GM23338 (cell line): Measurements from ENCODE around the gene BAIAP2. TPM values are rescaled to one million over a fixed set of nuclear protein-coding genes. Genes with fewer than 3 reads are reported as not detected.

Experiments used
- ATAC-seq: fragments of 200-7000 bp; cut with Tn5 transposase; 3 replicates; pipeline ENCODE4 v1.9.1; 2020
- DNase-seq: peaks from one replicate; pipeline ENCODE4 v3.0.0-alpha.2; 2015; ENCODE audit warnings: low spot score
- H2AFZ ChIP-seq: fragments of 200-600 bp; sonication (generic); 2 replicates; pipeline ENCODE4 v1.8.0; 2016; ENCODE audit warnings: antibody characterized with exemption, mild to moderate bottlenecking, moderate library complexity
- H3F3A ChIP-seq: fragments of 200-600 bp; sonication (generic); replicated peaks from 2 replicates; pipeline ENCODE4 v1.8.0; 2017; ENCODE audit warnings: antibody characterized with exemption, mixed run types, low read depth
- H3K27ac ChIP-seq: fragments of 200-600 bp; sonication (generic); 2 replicates; pipeline ENCODE4 v1.6.1; 2016; ENCODE audit warnings: low read depth
- H3K27me3 ChIP-seq: fragments of 200-600 bp; sonication (generic); 2 replicates; pipeline ENCODE4 v1.8.0; 2016; ENCODE audit warnings: mild to moderate bottlenecking, mixed run types, moderate library complexity; ENCODE audit not compliant: insufficient read depth
- H3K36me3 ChIP-seq: fragments of 200-600 bp; sonication (generic); 2 replicates; pipeline ENCODE4 v1.8.0; 2016; ENCODE audit warnings: mild to moderate bottlenecking; ENCODE audit not compliant: insufficient read depth
- H3K4me1 ChIP-seq: fragments of 200-600 bp; sonication (generic); 2 replicates; pipeline ENCODE4 v1.8.0; 2016; ENCODE audit warnings: mild to moderate bottlenecking, moderate library complexity; ENCODE audit not compliant: insufficient read depth
- H3K4me2 ChIP-seq: fragments of 200-600 bp; sonication (generic); 2 replicates; pipeline ENCODE4 v1.7.1; 2017; ENCODE audit warnings: mixed run types
- H3K4me3 ChIP-seq: fragments of 200-600 bp; sonication (generic); 2 replicates; pipeline ENCODE4 v1.6.1; 2016; ENCODE audit warnings: mixed run types
- H3K79me2 ChIP-seq: fragments of 200-600 bp; sonication (generic); replicated peaks from 2 replicates; pipeline ENCODE4 v1.8.0; 2017; ENCODE audit warnings: mild to moderate bottlenecking; ENCODE audit not compliant: insufficient read depth
- H3K9me2 ChIP-seq: fragments of 200-600 bp; sonication (generic); 2 replicates; pipeline ENCODE4 v1.8.0; 2017; ENCODE audit not compliant: insufficient read depth
- H4K20me1 ChIP-seq: fragments of 200-600 bp; sonication (generic); replicated peaks from 2 replicates; pipeline ENCODE4 v1.8.0; 2017; ENCODE audit warnings: mild to moderate bottlenecking; ENCODE audit not compliant: insufficient read depth
- H3K27ac Mint-ChIP-seq: 2 replicates; pipeline ENCODE4 v1.8.0; 2020; ENCODE audit warnings: inconsistent platforms, mild to moderate bottlenecking, moderate library complexity, mixed read lengths
- H3K27me3 Mint-ChIP-seq: 3 replicates; pipeline ENCODE4 v1.8.0; 2022; ENCODE audit warnings: low read depth, mild to moderate bottlenecking, moderate library complexity, mixed read lengths, inconsistent platforms; ENCODE audit not compliant: insufficient read depth, poor library complexity
- H3K36me3 Mint-ChIP-seq: 3 replicates; pipeline ENCODE4 v1.8.0; 2021; ENCODE audit warnings: low read depth, mild to moderate bottlenecking, inconsistent platforms, moderate library complexity, mixed read lengths
- H3K4me1 Mint-ChIP-seq: 3 replicates; pipeline ENCODE4 v1.8.0; 2020; ENCODE audit warnings: mild to moderate bottlenecking, inconsistent platforms, mixed read lengths
- H3K4me3 Mint-ChIP-seq: 3 replicates; pipeline ENCODE4 v1.8.0; 2021; ENCODE audit warnings: moderate library complexity, mild to moderate bottlenecking, inconsistent platforms, mixed read lengths
- H3K9me3 Mint-ChIP-seq: 3 replicates; pipeline ENCODE4 v1.8.0; 2020; ENCODE audit warnings: moderate library complexity, mild to moderate bottlenecking, inconsistent platforms, mixed read lengths
- CREB1 ChIP-seq: fragments of 250-450 bp; sonication (Bioruptor Pico); IDR thresholded peaks from 2 replicates; pipeline ENCODE4 v1.5.0; 2020; ENCODE audit warnings: low read depth, mild to moderate bottlenecking, moderate library complexity
- ETS1 ChIP-seq: IDR thresholded peaks from 2 replicates; pipeline ENCODE4 v1.6.1; 2016; ENCODE audit warnings: antibody characterized with exemption
- EZH2 ChIP-seq: fragments of 200-600 bp; sonication (generic); IDR thresholded peaks from one replicate; pipeline ENCODE4 v1.8.0; 2017; ENCODE audit warnings: antibody characterized with exemption, mild to moderate bottlenecking, low read depth; ENCODE audit not compliant: unreplicated experiment
- EZH2phosphoT487 ChIP-seq: fragments of 200-600 bp; sonication (generic); IDR thresholded peaks from one replicate; pipeline ENCODE4 v1.8.1; 2018; ENCODE audit warnings: antibody characterized with exemption; ENCODE audit not compliant: unreplicated experiment
- JUNB ChIP-seq: IDR thresholded peaks from one replicate; pipeline ENCODE4 v1.6.1; 2016; ENCODE audit warnings: antibody characterized with exemption; ENCODE audit not compliant: unreplicated experiment
- NANOG ChIP-seq: IDR thresholded peaks from 2 replicates; pipeline ENCODE4 v1.6.1; 2016; ENCODE audit warnings: antibody characterized with exemption, borderline replicate concordance
- POLR2AphosphoS5 ChIP-seq: IDR thresholded peaks from 2 replicates; pipeline ENCODE4 v1.6.1; 2016; ENCODE audit warnings: antibody characterized with exemption, low read depth
- REST ChIP-seq: IDR thresholded peaks from one replicate; pipeline ENCODE4 v1.6.1; 2018; ENCODE audit warnings: antibody characterized with exemption; ENCODE audit not compliant: unreplicated experiment
- STAT1 ChIP-seq: IDR thresholded peaks from one replicate; pipeline ENCODE4 v1.6.1; 2016; ENCODE audit warnings: antibody characterized with exemption; ENCODE audit not compliant: unreplicated experiment
- ZNF114 ChIP-seq: fragments of 250-450 bp; sonication (Bioruptor Pico); IDR thresholded peaks from 2 replicates; pipeline ENCODE4 v1.5.0; 2020; ENCODE audit warnings: mild to moderate bottlenecking, moderate library complexity
- ZNF331 ChIP-seq: fragments of 250-450 bp; sonication (Bioruptor Pico); IDR thresholded peaks from 2 replicates; pipeline ENCODE4 v1.5.0; 2020; ENCODE audit warnings: low read depth, mild to moderate bottlenecking, moderate library complexity
- polyA plus RNA-seq: library from polyadenylated mRNA; unstranded; fragments of >200 nt; fragmentation: Nextera tagmentation; extraction: Ambion mirVana; gene quantifications from 2 replicates; pipeline ENCODE4 v1.2.1, GENCODE V29; 2016
- total RNA-seq: library from RNA; depleted of rRNA; stranded (reverse); fragments of >200 nt; shearing (Covaris generic); gene quantifications from 2 replicates; pipeline ENCODE4 v1.2.3, GENCODE V29; 2014
- TF ChIP-seq, protein P1 (sequence below): fragments of 250-450 bp; sonication (Bioruptor Pico); IDR thresholded peaks from 2 replicates; pipeline ENCODE4 v1.5.0; 2020; ENCODE audit warnings: mild to moderate bottlenecking, moderate library complexity

Gene BAIAP2
- total and polyA plus RNA-seq, 2 experiments from 2014 or later = 21.7 to 22.7 TPM

DNA sequence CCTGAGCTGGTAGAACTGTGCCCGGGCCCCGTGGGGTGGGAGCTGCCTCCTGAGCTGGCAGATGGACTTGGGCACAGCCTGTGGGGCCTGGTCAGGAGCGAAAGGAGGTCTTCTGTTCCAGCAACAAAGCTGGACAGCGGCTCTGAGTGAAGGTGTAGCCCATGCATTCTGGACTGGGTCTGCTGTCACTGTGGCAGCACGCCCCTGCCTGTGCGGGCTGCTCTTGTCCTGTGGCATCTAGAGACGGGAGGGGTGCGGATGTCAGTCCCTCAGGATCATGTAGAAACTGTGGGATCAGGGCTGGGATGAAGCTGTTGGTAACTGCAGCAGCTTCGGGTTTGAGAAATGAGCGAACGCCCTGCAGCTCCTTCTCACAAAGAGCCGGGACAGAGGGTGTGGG is 19.4 kb downstream of the BAIAP2 start:
- no peak overlapping the region for H3K27ac Mint-ChIP-seq
- Histone ChIP-seq H3K4me1 (no peaks in the 10 kb centered on the region), H3K4me2 (no peak overlapping the region), H3K27ac (no peak overlapping the region), H3F3A (no peaks in the 10 kb centered on the region), H2AFZ (no peak overlapping the region), H3K4me3 (no peak overlapping the region), H4K20me1 (0 out of 2 replicates have a peak, but pooled peaks cover 5% of the 10 kb centered on the region), H3K9me2 (no peaks in the 10 kb centered on the region), H3K36me3 (no peaks in the 10 kb centered on the region), H3K27me3 (no peaks in the 10 kb centered on the region), H3K79me2 (peaks cover 13% of the 10 kb centered on the region; the same call in 1 of the 2 replicates)
- peaks cover 15% of the 10 kb centered on the region for H3K4me1 Mint-ChIP-seq
- ATAC-seq (no peak), DNase-seq (no peak)
- TF ChIP-seq ZNF331 (CRISPR knock-in tag) (no peak), NANOG (no peak), EZH2phosphoT487 (no peak), EZH2 (no peak), POLR2AphosphoS5 (no peak), ZNF114 (CRISPR knock-in tag) (no peak), STAT1 (no peak), JUNB (no peak), CREB1 (CRISPR knock-in tag) (no peak), ETS1 (no peak), REST (no peak)
- TF ChIP-seq, protein P1, sequence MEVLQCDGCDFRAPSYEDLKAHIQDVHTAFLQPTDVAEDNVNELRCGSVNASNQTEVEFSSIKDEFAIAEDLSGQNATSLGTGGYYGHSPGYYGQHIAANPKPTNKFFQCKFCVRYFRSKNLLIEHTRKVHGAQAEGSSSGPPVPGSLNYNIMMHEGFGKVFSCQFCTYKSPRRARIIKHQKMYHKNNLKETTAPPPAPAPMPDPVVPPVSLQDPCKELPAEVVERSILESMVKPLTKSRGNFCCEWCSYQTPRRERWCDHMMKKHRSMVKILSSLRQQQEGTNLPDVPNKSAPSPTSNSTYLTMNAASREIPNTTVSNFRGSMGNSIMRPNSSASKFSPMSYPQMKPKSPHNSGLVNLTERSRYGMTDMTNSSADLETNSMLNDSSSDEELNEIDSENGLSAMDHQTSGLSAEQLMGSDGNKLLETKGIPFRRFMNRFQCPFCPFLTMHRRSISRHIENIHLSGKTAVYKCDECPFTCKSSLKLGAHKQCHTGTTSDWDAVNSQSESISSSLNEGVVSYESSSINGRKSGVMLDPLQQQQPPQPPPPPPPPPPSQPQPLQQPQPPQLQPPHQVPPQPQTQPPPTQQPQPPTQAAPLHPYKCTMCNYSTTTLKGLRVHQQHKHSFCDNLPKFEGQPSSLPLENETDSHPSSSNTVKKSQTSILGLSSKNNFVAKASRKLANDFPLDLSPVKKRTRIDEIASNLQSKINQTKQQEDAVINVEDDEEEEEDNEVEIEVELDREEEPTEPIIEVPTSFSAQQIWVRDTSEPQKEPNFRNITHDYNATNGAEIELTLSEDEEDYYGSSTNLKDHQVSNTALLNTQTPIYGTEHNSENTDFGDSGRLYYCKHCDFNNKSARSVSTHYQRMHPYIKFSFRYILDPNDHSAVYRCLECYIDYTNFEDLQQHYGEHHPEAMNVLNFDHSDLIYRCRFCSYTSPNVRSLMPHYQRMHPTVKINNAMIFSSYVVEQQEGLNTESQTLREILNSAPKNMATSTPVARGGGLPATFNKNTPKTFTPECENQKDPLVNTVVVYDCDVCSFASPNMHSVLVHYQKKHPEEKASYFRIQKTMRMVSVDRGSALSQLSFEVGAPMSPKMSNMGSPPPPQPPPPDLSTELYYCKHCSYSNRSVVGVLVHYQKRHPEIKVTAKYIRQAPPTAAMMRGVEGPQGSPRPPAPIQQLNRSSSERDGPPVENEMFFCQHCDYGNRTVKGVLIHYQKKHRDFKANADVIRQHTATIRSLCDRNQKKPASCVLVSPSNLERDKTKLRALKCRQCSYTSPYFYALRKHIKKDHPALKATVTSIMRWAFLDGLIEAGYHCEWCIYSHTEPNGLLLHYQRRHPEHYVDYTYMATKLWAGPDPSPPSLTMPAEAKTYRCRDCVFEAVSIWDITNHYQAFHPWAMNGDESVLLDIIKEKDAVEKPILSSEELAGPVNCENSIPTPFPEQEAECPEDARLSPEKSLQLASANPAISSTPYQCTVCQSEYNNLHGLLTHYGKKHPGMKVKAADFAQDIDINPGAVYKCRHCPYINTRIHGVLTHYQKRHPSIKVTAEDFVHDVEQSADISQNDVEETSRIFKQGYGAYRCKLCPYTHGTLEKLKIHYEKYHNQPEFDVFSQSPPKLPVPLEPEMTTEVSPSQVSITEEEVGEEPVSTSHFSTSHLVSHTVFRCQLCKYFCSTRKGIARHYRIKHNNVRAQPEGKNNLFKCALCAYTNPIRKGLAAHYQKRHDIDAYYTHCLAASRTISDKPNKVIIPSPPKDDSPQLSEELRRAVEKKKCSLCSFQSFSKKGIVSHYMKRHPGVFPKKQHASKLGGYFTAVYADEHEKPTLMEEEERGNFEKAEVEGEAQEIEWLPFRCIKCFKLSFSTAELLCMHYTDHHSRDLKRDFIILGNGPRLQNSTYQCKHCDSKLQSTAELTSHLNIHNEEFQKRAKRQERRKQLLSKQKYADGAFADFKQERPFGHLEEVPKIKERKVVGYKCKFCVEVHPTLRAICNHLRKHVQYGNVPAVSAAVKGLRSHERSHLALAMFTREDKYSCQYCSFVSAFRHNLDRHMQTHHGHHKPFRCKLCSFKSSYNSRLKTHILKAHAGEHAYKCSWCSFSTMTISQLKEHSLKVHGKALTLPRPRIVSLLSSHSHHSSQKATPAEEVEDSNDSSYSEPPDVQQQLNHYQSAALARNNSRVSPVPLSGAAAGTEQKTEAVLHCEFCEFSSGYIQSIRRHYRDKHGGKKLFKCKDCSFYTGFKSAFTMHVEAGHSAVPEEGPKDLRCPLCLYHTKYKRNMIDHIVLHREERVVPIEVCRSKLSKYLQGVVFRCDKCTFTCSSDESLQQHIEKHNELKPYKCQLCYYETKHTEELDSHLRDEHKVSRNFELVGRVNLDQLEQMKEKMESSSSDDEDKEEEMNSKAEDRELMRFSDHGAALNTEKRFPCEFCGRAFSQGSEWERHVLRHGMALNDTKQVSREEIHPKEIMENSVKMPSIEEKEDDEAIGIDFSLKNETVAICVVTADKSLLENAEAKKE (CRISPR knock-in tag) = no peak
- H3K4me3 Mint-ChIP-seq = no peak overlapping the region
- no peaks in the 10 kb centered on the region for H3K9me3 Mint-ChIP-seq
- H3K36me3 Mint-ChIP-seq = no peaks in the 10 kb centered on the region; the same call in 1 of the 3 replicates
- H3K27me3 Mint-ChIP-seq = peaks cover 13% of the 10 kb centered on the region
